CD8-positive, alpha-beta memory T cell (primary cell): ENCODE results near the gene NUCB2. TPM values are rescaled to one million over a fixed set of nuclear protein-coding genes. Genes with fewer than 3 reads are reported as not detected.
A peak's percentile ranks its signal among the peaks of the same experiment; 100 is the strongest.

Experiments
- CTCF ChIA-PET: fragments of 350-600 bp; sonication (Branson Sonifier 250); formaldehyde crosslinking; loops from one replicate; lab custom pipeline; 2021; ENCODE audit warnings: antibody characterized with exemption; lab: Charles Lee
- POLR2A ChIA-PET: fragments of 350-600 bp; sonication (Branson Sonifier 250); formaldehyde crosslinking; loops from one replicate; lab custom pipeline; 2021; ENCODE audit warnings: antibody characterized with exemption; lab: Charles Lee
- DNase-seq, 5 donors: peaks; one replicate each; pipeline versions ENCODE4 v3.0.0 to v3.0.0-alpha.2; 2020 to 2022; ENCODE audit warnings: mixed read lengths in 1 of 5
- H3K27ac ChIP-seq: one replicate; pipeline ENCODE4 v1.7.0; 2013; ENCODE audit warnings: low read depth, mild to moderate bottlenecking, low read length, moderate library complexity
- H3K27me3 ChIP-seq: 2 replicates; pipeline ENCODE4 v1.7.0; 2013; ENCODE audit warnings: low read length, mild to moderate bottlenecking; ENCODE audit not compliant: insufficient read depth, poor library complexity, severe bottlenecking
- H3K36me3 ChIP-seq: 2 replicates; pipeline ENCODE4 v1.7.0; 2013; ENCODE audit warnings: mild to moderate bottlenecking, low read length, moderate library complexity; ENCODE audit not compliant: insufficient read depth
- H3K4me1 ChIP-seq: 2 replicates; pipeline ENCODE4 v1.7.0; 2013; ENCODE audit warnings: mild to moderate bottlenecking, low read length, moderate library complexity; ENCODE audit not compliant: insufficient read depth
- H3K4me3 ChIP-seq: 2 replicates; pipeline ENCODE4 v1.7.0; 2013; ENCODE audit warnings: mild to moderate bottlenecking, low read length
- H3K9me3 ChIP-seq: 2 replicates; pipeline ENCODE4 v1.7.0; 2013; ENCODE audit warnings: mild to moderate bottlenecking, low read length
- H3K27ac Mint-ChIP-seq, 8 donors: one replicate each; pipeline ENCODE4 v1.8.0; 2020 to 2021; ENCODE audit warnings: mixed read lengths in 8 of 8, mild to moderate bottlenecking in 6 of 8, inconsistent platforms in 3 of 8, moderate library complexity in 3 of 8
- H3K27me3 Mint-ChIP-seq, 2 donors: one replicate each; pipeline ENCODE4 v1.8.0; 2020 to 2021; ENCODE audit warnings: mixed read lengths in 2 of 2, mild to moderate bottlenecking in 1 of 2, moderate library complexity in 1 of 2
- H3K36me3 Mint-ChIP-seq, 3 donors: one replicate each; pipeline ENCODE4 v1.8.0; 2020 to 2021; ENCODE audit warnings: mixed read lengths in 3 of 3, inconsistent platforms in 1 of 3, mild to moderate bottlenecking in 1 of 3
- H3K4me1 Mint-ChIP-seq, 3 donors: one replicate each; pipeline ENCODE4 v1.8.0; 2020 to 2021; ENCODE audit warnings: mixed read lengths in 3 of 3, inconsistent platforms in 1 of 3, mild to moderate bottlenecking in 1 of 3
- H3K4me3 Mint-ChIP-seq, 7 donors: one replicate each; pipeline ENCODE4 v1.8.0; 2020 to 2021; ENCODE audit warnings: mixed read lengths in 7 of 7, mild to moderate bottlenecking in 6 of 7, moderate library complexity in 4 of 7, inconsistent platforms in 2 of 7
- H3K9me3 Mint-ChIP-seq, 5 donors: one replicate each; pipeline ENCODE4 v1.8.0; 2020 to 2022; ENCODE audit warnings: mixed read lengths in 5 of 5, mild to moderate bottlenecking in 3 of 5, moderate library complexity in 2 of 5, inconsistent platforms in 1 of 5
- polyA plus RNA-seq: library from polyadenylated mRNA; unstranded; fragments of 300-500 nt; fragmentation: Illumina TruSeq; gene quantifications from one replicate; pipeline ENCODE4 v1.2.3, GENCODE V29; 2021
- total RNA-seq, 2 experiments: library from RNA; stranded (reverse); gene quantifications; one replicate each; pipeline ENCODE4 v1.2.3, GENCODE V29; 2021

The NUCB2 gene
- total and polyA plus RNA-seq, 3 experiments from 2014 or later: 30.3 to 218 (median 33.3) TPM

GRCh38 chr11:17313349-17314231, 37.1 kb downstream of the NUCB2 start:
- H3K36me3 ChIP-seq: peaks cover 37% of the 10 kb centered on the region
- H3K4me3 ChIP-seq: no peak overlapping the region
- no peaks in the 10 kb centered on the region for H3K27me3 ChIP-seq
- H3K9me3 Mint-ChIP-seq: no peaks in the 10 kb centered on the region
- no peaks in the 10 kb centered on the region for H3K9me3 ChIP-seq
- no peak overlapping the region for H3K27ac Mint-ChIP-seq
- no peak overlapping the region for H3K27ac ChIP-seq
- POLR2A ChIA-PET: no interaction called here
- H3K4me1 ChIP-seq: no peaks in the 10 kb centered on the region
- H3K4me1 Mint-ChIP-seq: peaks cover 0 to 2% (median 0%) of the 10 kb centered on the region in 3 donors
- peaks cover 0 to 48% (median 17%) of the 10 kb centered on the region in 3 donors for H3K36me3 Mint-ChIP-seq
- no peak for DNase-seq
- H3K27me3 Mint-ChIP-seq: no peaks in the 10 kb centered on the region
- no peak overlapping the region for H3K4me3 Mint-ChIP-seq
- CTCF ChIA-PET: no interaction called here

GRCh38 chr11:17314232-17314547, 37.7 kb downstream of the NUCB2 start:
- peaks cover 38% of the 10 kb centered on the region for H3K36me3 ChIP-seq
- ChIA-PET CTCF (no interaction called here), POLR2A (no interaction called here)
- no peaks in the 10 kb centered on the region for H3K4me1 ChIP-seq
- H3K4me1 Mint-ChIP-seq: peaks cover 0 to 2% (median 0%) of the 10 kb centered on the region in 3 donors
- no peaks in the 10 kb centered on the region for H3K9me3 Mint-ChIP-seq
- H3K4me3 Mint-ChIP-seq: no peak overlapping the region
- no peaks in the 10 kb centered on the region for H3K9me3 ChIP-seq
- H3K27ac Mint-ChIP-seq: no peak overlapping the region
- no peak overlapping the region for H3K27ac ChIP-seq
- no peak for DNase-seq
- H3K36me3 Mint-ChIP-seq: peaks cover 0 to 52% (median 17%) of the 10 kb centered on the region in 3 donors
- no peaks in the 10 kb centered on the region for H3K27me3 ChIP-seq
- no peaks in the 10 kb centered on the region for H3K27me3 Mint-ChIP-seq
- H3K4me3 ChIP-seq: no peak overlapping the region

- Mint-ChIP-seq H3K9me3 (no peaks in the 10 kb centered on the region), H3K4me1 (peaks cover 0 to 2% (median 0%) of the 10 kb centered on the region in 3 donors), H3K27me3 (no peaks in the 10 kb centered on the region), H3K27ac (no peak overlapping the region), H3K4me3 (no peak overlapping the region), H3K36me3 (peaks cover 4 to 51% (median 19%) of the 10 kb centered on the region in 3 donors)
- Histone ChIP-seq H3K27me3 (no peaks in the 10 kb centered on the region), H3K4me3 (no peak overlapping the region), H3K36me3 (peaks cover 37% of the 10 kb centered on the region), H3K4me1 (no peaks in the 10 kb centered on the region), H3K9me3 (no peaks in the 10 kb centered on the region), H3K27ac (no peak overlapping the region)
- CTCF ChIA-PET: no interaction called here
- no peak for DNase-seq
- POLR2A ChIA-PET: no interaction called here
Measured at GRCh38 chr11:17314904-17315426, 38.4 kb downstream of the NUCB2 start.

GRCh38 chr11:17328871-17329494, 52.4 kb downstream of the NUCB2 start:
- ChIA-PET POLR2A (no interaction called here), CTCF (no interaction called here)
- DNase-seq: no peak
- Mint-ChIP-seq H3K27ac (no peak overlapping the region), H3K27me3 (no peaks in the 10 kb centered on the region), H3K9me3 (no peaks in the 10 kb centered on the region), H3K36me3 (peaks cover 8 to 75% (median 31%) of the 10 kb centered on the region in 3 donors), H3K4me3 (no peak overlapping the region), H3K4me1 (peaks cover 17 to 25% (median 24%) of the 10 kb centered on the region in 3 donors)
- Histone ChIP-seq H3K9me3 (no peaks in the 10 kb centered on the region), H3K4me3 (no peak overlapping the region), H3K27ac (no peak overlapping the region), H3K36me3 (peaks cover 18% of the 10 kb centered on the region), H3K4me1 (peaks cover 10% of the 10 kb centered on the region), H3K27me3 (no peaks in the 10 kb centered on the region)

- no peaks in the 10 kb centered on the region for H3K27me3 ChIP-seq
- H3K4me1 ChIP-seq: peaks cover 14% of the 10 kb centered on the region
- no peak for DNase-seq
- no peaks in the 10 kb centered on the region for H3K9me3 Mint-ChIP-seq
- H3K27ac ChIP-seq: no peak overlapping the region
- no peak overlapping the region for H3K27ac Mint-ChIP-seq
- H3K4me3 Mint-ChIP-seq: no peak overlapping the region
- peaks cover 18% of the 10 kb centered on the region for H3K36me3 ChIP-seq
- CTCF ChIA-PET: no interaction called here
- H3K4me1 Mint-ChIP-seq: peaks cover 15 to 23% (median 17%) of the 10 kb centered on the region in 3 donors
- H3K9me3 ChIP-seq: no peaks in the 10 kb centered on the region
- peaks cover 0 to 65% (median 18%) of the 10 kb centered on the region in 3 donors for H3K36me3 Mint-ChIP-seq
- POLR2A ChIA-PET: no interaction called here
- H3K27me3 Mint-ChIP-seq: no peaks in the 10 kb centered on the region
- H3K4me3 ChIP-seq: no peak overlapping the region
Measured at GRCh38 chr11:17331669-17332068, 55.1 kb downstream of the NUCB2 start.

GRCh38 chr11:17333799-17334586, 57.5 kb downstream of the NUCB2 start:
- H3K27ac ChIP-seq: no peak overlapping the region

GRCh38 chr11:17343257-17343656, 66.7 kb downstream of the NUCB2 start:
- Histone ChIP-seq H3K4me3 (no peak overlapping the region), H3K27ac (no peak overlapping the region), H3K4me1 (no peaks in the 10 kb centered on the region), H3K36me3 (no peaks in the 10 kb centered on the region), H3K9me3 (no peaks in the 10 kb centered on the region), H3K27me3 (no peaks in the 10 kb centered on the region)
- Mint-ChIP-seq H3K4me3 (no peak overlapping the region), H3K4me1 (no peaks in the 10 kb centered on the region), H3K36me3 (peaks cover 0 to 9% (median 3%) of the 10 kb centered on the region in 3 donors), H3K27me3 (peaks cover 0 to 1% of the 10 kb centered on the region in 2 donors), H3K27ac (peak overlapping the region in 1 of 8 donors; percentile 1), H3K9me3 (no peaks in the 10 kb centered on the region)
- ChIA-PET POLR2A (no interaction called here), CTCF (no interaction called here)
- DNase-seq: no peak

More at GRCh38 chr11:17333799-17334586, 57.5 kb downstream of the NUCB2 start:
- ChIA-PET CTCF (interaction anchor here (1.0 to 1.6 kb wide), 3 partner anchors 20 to 104 kb away, joined by 3 to 4 read pairs (median 4); no protein-coding TSS in a partner anchor), POLR2A (no interaction called here)
- peak in 2 of 5 donors; percentile 40 to 43 for DNase-seq
- Histone ChIP-seq H3K4me3 (no peak overlapping the region), H3K36me3 (peaks cover 21% of the 10 kb centered on the region), H3K27me3 (no peaks in the 10 kb centered on the region), H3K4me1 (peaks cover 14% of the 10 kb centered on the region), H3K9me3 (no peaks in the 10 kb centered on the region)
- H3K27ac Mint-ChIP-seq: peak overlapping the region; percentile 44 to 88 (median 72)
- peaks cover 15 to 23% (median 17%) of the 10 kb centered on the region in 3 donors for H3K4me1 Mint-ChIP-seq
- H3K4me3 Mint-ChIP-seq: peak overlapping the region in 2 of 7 donors; percentile 0 to 5
- no peaks in the 10 kb centered on the region for H3K27me3 Mint-ChIP-seq
- H3K36me3 Mint-ChIP-seq: peaks cover 0 to 49% (median 10%) of the 10 kb centered on the region in 3 donors
- H3K9me3 Mint-ChIP-seq: no peaks in the 10 kb centered on the region
